Astrocyte of the cerebellum (primary cell): ENCODE data around the gene DTX4.
A peak's percentile ranks its signal among the peaks of the same experiment; 100 is the strongest.
"Not testable (repeated sequence)": the region's sequence is repeated elsewhere in the genome, so short reads cannot be mapped to it uniquely, and the experiment has no call there.

Source experiments
- DNase-seq: peaks from one replicate; pipeline ENCODE4 v3.0.0-alpha.2; 2011; ENCODE audit warnings: low read depth
- H3K4me3 ChIP-seq: 2 replicates; pipeline ENCODE4 v1.5.1; 2011; ENCODE audit warnings: mild to moderate bottlenecking, low read depth, low read length, moderate library complexity
- CTCF ChIP-seq: IDR thresholded peaks from 2 replicates; pipeline ENCODE4 v1.5.1; 2012; ENCODE audit warnings: low read length, low read depth, moderate library complexity, mild to moderate bottlenecking; ENCODE audit errors: missing control alignments
- in situ Hi-C: cut with HindIII; loops from 2 replicates; pipeline ENCODE4 v1.10.0; 2017; ENCODE audit warnings: low sequenced_read_pairs

DTX4 gene

GRCh38 chr11:59171508-59172322 is at the start of gene DTX4:
DTX4 (plus strand) TSS chr11:59172132; CDS start chr11:59172596, 464 bp downstream.
- H3K4me3 ChIP-seq, result peak within 1 kb of the TSS; percentile 55
- in situ Hi-C loops, result no loop called here
- TF ChIP-seq CTCF, result peak; percentile 74
- DNase-seq, result peak; percentile 75

DNA sequence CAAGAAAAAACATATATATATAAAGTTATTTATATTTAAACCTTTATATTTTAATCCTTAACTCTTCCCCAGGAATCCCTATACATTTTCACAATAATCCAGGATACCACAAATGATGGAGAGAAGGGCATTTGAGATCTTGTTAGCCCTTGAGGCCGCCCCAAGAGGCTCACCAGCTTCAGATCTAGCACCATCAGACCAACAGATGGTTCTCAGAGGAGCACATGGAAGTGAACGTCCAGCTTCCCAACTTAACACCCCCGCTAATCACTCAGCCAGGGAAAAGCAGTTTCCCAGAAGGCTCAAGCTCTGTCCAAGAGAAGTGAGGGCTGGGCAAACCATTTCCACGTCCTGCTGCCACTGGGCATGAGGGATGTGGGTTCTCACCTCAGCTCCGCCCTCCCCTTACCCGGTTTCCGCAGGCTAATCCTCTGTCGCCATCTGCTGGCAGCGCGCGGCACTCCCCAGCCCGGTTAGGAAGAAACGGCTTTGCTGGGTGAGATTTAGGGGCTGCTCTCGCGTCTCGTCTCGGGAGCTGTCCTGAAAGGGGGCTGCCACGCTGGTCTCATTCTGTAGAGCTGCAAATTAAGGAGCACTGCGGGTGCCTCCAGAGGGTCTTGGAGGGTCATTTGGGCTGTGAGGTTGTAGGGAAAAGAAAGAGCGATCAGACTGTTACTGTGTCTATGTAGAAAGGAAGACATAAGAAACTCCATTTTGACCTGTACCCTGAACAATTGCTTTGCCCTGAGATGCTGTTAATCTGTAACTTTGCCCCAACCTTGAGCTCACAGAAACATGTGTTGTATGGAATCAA is 36.1 kb upstream of the DTX4 start:
- no peak overlapping the region for H3K4me3 ChIP-seq
- peak; percentile 53 for DNase-seq
- in situ Hi-C loops, result no loop called here
- TF ChIP-seq CTCF, result peak; percentile 100

GRCh38 chr11:59136551-59136950 is 35.4 kb upstream of the DTX4 start:
- in situ Hi-C loops, H3K4me3 ChIP-seq, DNase-seq: not testable (repeated sequence)

GRCh38 chr11:59137190-59137589 is 34.7 kb upstream of the DTX4 start:
- no peak overlapping the region for H3K4me3 ChIP-seq
- in situ Hi-C loops, result no loop called here
- no peak for DNase-seq
- TF ChIP-seq CTCF, result no peak

GRCh38 chr11:59138643-59139042 is 33.3 kb upstream of the DTX4 start:
- in situ Hi-C loops, result no loop called here
- DNase-seq, result no peak
- H3K4me3 ChIP-seq, result no peak overlapping the region
- TF ChIP-seq CTCF, result no peak

DNA sequence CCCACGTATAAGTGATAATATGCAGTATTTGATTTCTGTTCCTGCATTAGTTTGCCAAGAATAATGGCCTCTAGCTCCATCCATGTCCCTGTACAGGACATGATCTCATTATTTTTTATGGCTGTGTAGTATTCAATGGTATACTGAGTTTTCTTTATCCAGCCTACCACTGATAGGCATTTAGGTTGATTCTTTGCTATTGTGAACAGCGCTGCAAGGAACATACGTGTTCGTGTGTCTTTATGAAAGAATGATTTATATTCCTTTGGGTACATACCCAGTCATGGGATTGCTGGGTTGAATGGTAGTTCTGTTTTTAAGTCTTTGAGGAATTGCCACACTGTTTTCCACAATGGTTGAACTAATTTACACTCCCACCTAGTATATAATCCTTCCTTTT is 30.7 kb upstream of the DTX4 start:
- in situ Hi-C loops, result no loop called here
- no peak for DNase-seq
- no peak overlapping the region for H3K4me3 ChIP-seq
- TF ChIP-seq CTCF, result no peak
